GM12864 (cell line): ENCODE measurements around the gene DCHS1.

Experiments
- DNase-seq: peaks from one replicate; pipeline ENCODE4 v3.0.0-alpha.2; 2011; ENCODE audit warnings: low read depth
- H3K4me3 ChIP-seq: 2 replicates; pipeline ENCODE4 v1.5.1; 2011; ENCODE audit warnings: mild to moderate bottlenecking, low read depth, low read length, control low read depth
- TF ChIP-seq, protein P1 (sequence below): IDR thresholded peaks from 2 replicates; pipeline ENCODE4 v1.5.1; 2011; ENCODE audit warnings: low read depth, mild to moderate bottlenecking, moderate library complexity, low read length, control low read depth, inconsistent platforms; ENCODE audit errors: missing control alignments

Gene DCHS1

DNA sequence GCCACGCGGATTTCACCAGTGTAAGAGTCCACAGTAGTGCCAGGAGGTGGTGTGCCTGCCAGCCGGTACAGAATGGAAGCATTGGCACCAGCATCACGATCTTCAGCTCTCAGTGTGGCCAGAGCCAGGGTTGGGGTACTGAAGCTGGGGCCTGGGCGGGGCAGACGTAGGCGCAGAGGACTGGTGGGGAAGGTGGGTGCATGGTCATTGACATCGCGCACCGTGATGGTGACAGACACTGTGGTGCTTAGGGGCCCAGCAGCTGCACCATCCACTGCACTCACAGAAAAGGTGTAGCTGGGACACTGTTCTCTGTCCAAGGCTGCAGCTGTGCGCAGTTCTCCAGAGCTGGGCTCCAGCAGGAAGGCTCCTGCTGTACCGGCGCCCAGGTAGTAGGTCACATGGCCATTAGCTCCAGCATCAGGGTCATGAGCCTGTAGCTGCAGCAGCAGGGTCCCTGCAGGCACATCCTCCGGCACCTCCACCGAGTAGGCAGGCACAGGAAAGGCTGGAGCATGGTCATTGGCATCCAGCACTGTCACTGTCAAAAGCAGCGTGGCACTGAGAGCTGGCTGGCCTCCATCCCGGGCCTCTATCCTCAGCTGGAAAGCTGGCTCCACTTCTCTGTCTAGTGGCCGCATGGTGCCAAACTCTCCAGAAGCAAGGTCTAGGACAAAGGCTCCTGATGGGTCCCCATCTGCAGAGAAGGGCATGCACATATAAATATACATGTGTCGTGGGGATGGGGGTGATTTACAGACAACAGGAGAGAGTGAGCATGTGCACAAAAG, 28.4 kb downstream of the DCHS1 start:
- TF ChIP-seq, protein P1, sequence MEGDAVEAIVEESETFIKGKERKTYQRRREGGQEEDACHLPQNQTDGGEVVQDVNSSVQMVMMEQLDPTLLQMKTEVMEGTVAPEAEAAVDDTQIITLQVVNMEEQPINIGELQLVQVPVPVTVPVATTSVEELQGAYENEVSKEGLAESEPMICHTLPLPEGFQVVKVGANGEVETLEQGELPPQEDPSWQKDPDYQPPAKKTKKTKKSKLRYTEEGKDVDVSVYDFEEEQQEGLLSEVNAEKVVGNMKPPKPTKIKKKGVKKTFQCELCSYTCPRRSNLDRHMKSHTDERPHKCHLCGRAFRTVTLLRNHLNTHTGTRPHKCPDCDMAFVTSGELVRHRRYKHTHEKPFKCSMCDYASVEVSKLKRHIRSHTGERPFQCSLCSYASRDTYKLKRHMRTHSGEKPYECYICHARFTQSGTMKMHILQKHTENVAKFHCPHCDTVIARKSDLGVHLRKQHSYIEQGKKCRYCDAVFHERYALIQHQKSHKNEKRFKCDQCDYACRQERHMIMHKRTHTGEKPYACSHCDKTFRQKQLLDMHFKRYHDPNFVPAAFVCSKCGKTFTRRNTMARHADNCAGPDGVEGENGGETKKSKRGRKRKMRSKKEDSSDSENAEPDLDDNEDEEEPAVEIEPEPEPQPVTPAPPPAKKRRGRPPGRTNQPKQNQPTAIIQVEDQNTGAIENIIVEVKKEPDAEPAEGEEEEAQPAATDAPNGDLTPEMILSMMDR = no peak
- DNase-seq = no peak
- H3K4me3 ChIP-seq = no peak overlapping the region

GRCh38 chr11:6625832-6626420, 29.7 kb downstream of the DCHS1 start:
- H3K4me3 ChIP-seq = no peak overlapping the region
- TF ChIP-seq, protein P1 = no peak
- DNase-seq = no peak

DNA sequence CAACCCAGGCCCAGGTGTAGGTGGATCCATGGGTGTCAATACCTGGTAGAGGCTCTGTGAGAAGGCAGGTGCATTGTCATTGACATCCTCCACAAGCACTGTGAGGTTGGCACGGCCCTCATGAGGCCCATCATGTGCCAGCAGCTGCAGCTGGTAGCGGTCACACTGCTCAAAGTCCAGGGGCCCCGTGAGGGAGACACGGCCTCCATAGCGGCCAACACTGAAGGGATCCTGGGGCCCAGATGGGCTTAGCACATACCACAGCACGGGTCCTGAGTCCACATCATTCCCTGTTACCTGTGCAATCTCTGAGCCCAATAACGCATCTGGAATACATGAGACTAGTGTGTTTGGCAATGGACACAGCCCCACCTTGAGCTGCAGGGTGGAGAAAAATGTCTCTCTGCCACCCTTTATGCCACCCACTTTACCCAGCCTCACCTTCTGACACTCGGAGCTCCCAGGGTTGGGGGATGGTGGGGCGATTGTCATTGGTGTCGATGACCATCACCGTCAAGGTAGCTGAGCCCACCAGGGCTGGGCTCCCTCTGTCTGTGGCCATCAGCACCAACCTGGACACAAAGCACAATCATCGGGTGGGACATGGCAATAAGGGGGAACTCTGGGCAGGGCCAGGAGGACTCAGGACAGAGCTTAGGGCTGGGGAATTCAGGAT, 30.3 kb downstream of the DCHS1 start:
- TF ChIP-seq, protein P1 = no peak
- H3K4me3 ChIP-seq = no peak overlapping the region
- DNase-seq = no peak

GRCh38 chr11:6623391-6624363, 31.9 kb downstream of the DCHS1 start:
- DNase-seq = no peak
- TF ChIP-seq, protein P1 = no peak
- no peak overlapping the region for H3K4me3 ChIP-seq

GRCh38 chr11:6622261-6623171, 33.1 kb downstream of the DCHS1 start:
- H3K4me3 ChIP-seq = no peak overlapping the region
- no peak for DNase-seq
- TF ChIP-seq, protein P1 = no peak
